Natural killer cell (primary cell): Measurements from ENCODE around the gene TLR10. TPM values are rescaled to one million over a fixed set of nuclear protein-coding genes. Genes with fewer than 3 reads are reported as not detected.
"Not testable (repeated sequence)": the region's sequence is repeated elsewhere in the genome, so short reads cannot be mapped to it uniquely, and the experiment has no call there.

Source experiments
- ATAC-seq, 3 donors: fragments of 150-1000 bp in 2 of 3; fragments of 200-7000 bp in 1 of 3; cut with Tn5 transposase; 1 replicate in 1 of 3; 2 replicates in 2 of 3; pipeline ENCODE4 v1.10.0; 2021; ENCODE audit warnings: mild to moderate bottlenecking in 2 of 3, moderate library complexity in 2 of 3
- DNase-seq, 2 donors: peaks; one replicate each; pipeline versions ENCODE4 v3.0.0 to v3.0.0-alpha.2; 2013 to 2021; ENCODE audit warnings: mixed read lengths in 1 of 2
- H3K27ac ChIP-seq: one replicate; pipeline ENCODE4 v1.5.1; 2013; ENCODE audit warnings: mild to moderate bottlenecking, low read length
- H3K27me3 ChIP-seq: one replicate; pipeline ENCODE4 v1.6.1; 2013; ENCODE audit warnings: low read length; ENCODE audit not compliant: control insufficient read depth, insufficient read depth
- H3K36me3 ChIP-seq: one replicate; pipeline ENCODE4 v1.6.1; 2013; ENCODE audit warnings: low read length; ENCODE audit not compliant: control insufficient read depth, insufficient read depth
- H3K4me1 ChIP-seq: one replicate; pipeline ENCODE4 v1.6.1; 2013; ENCODE audit warnings: low read length; ENCODE audit not compliant: control insufficient read depth, insufficient read depth
- H3K4me3 ChIP-seq: one replicate; pipeline ENCODE4 v1.5.1; 2013; ENCODE audit warnings: low read length
- H3K9me3 ChIP-seq: one replicate; pipeline ENCODE4 v1.6.1; 2013; ENCODE audit warnings: low read length; ENCODE audit not compliant: control insufficient read depth, insufficient read depth
- H3K27ac Mint-ChIP-seq, 2 donors: one replicate each; pipeline ENCODE4 v1.8.0; 2022; ENCODE audit warnings: mild to moderate bottlenecking in 2 of 2, mixed read lengths in 2 of 2, moderate library complexity in 1 of 2
- H3K27me3 Mint-ChIP-seq, 2 donors: one replicate each; pipeline ENCODE4 v1.8.0; 2022; ENCODE audit warnings: low read depth in 2 of 2, mixed read lengths in 2 of 2
- H3K36me3 Mint-ChIP-seq: one replicate; pipeline ENCODE4 v1.8.0; 2022; ENCODE audit warnings: mixed read lengths
- H3K4me1 Mint-ChIP-seq, 2 donors: one replicate each; pipeline ENCODE4 v1.8.0; 2022; ENCODE audit warnings: mixed read lengths in 2 of 2
- H3K4me3 Mint-ChIP-seq: one replicate; pipeline ENCODE4 v1.8.0; 2022; ENCODE audit warnings: mild to moderate bottlenecking, moderate library complexity, mixed read lengths
- H3K9me3 Mint-ChIP-seq, 2 donors: one replicate each; pipeline ENCODE4 v1.8.0; 2022; ENCODE audit warnings: mixed read lengths in 2 of 2
- WGBS: methylation state at CpG from one replicate; pipeline ENCODE4 v1.1.7; 2013; ENCODE audit warnings: missing lambda C conversion rate; ENCODE audit not compliant: insufficient coverage; 5-methylcytosine and 5-hydroxymethylcytosine counted together
- intact Hi-C: fragments of 100-400 bp; cut with micrococcal nuclease; formaldehyde crosslinking; loops from one replicate; pipeline ENCODE4 v1.14.2; 2022
- total RNA-seq, 4 donors: library from RNA; stranded (reverse); fragments of 120-200 nt in 1 of 4; gene quantifications; one replicate each; pipeline versions ENCODE4 v1.2.3 to v1.2.4, GENCODE V29; 2013 to 2022
- TF ChIP-seq, protein P1 (sequence below): fragments of 200-600 bp; IDR thresholded peaks from one replicate; pipeline ENCODE4 v1.8.0; 2022; ENCODE audit warnings: antibody characterized with exemption

Gene TLR10
- total RNA-seq, 3 donors from 2014 or later (not counting 1 experiment from before 2014, with no cell fraction given): 0.31 to 0.63 (median 0.59) TPM

- Histone ChIP-seq H3K4me3 (no peak overlapping the region), H3K9me3 (no peaks in the 10 kb centered on the region), H3K27me3 (no peaks in the 10 kb centered on the region), H3K27ac (no peak overlapping the region), H3K36me3 (no peaks in the 10 kb centered on the region), H3K4me1 (peaks cover 5% of the 10 kb centered on the region)
- ATAC-seq (no peak), DNase-seq (no peak)
- Mint-ChIP-seq H3K9me3 (no peaks in the 10 kb centered on the region), H3K4me1 (peaks cover 5% of the 10 kb centered on the region in 2 donors), H3K4me3 (no peak overlapping the region), H3K36me3 (no peaks in the 10 kb centered on the region), H3K27me3 (peaks cover 10 to 22% of the 10 kb centered on the region in 2 donors), H3K27ac (no peak overlapping the region)
- 83% methylated on average over 5 of the region's 5 CpGs for WGBS
- intact Hi-C loops: no loop called here
- TF ChIP-seq, protein P1, sequence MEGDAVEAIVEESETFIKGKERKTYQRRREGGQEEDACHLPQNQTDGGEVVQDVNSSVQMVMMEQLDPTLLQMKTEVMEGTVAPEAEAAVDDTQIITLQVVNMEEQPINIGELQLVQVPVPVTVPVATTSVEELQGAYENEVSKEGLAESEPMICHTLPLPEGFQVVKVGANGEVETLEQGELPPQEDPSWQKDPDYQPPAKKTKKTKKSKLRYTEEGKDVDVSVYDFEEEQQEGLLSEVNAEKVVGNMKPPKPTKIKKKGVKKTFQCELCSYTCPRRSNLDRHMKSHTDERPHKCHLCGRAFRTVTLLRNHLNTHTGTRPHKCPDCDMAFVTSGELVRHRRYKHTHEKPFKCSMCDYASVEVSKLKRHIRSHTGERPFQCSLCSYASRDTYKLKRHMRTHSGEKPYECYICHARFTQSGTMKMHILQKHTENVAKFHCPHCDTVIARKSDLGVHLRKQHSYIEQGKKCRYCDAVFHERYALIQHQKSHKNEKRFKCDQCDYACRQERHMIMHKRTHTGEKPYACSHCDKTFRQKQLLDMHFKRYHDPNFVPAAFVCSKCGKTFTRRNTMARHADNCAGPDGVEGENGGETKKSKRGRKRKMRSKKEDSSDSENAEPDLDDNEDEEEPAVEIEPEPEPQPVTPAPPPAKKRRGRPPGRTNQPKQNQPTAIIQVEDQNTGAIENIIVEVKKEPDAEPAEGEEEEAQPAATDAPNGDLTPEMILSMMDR: no peak
Measured at GRCh38 chr4:38779790-38780189, 3.0 kb downstream of the TLR10 start.

DNA sequence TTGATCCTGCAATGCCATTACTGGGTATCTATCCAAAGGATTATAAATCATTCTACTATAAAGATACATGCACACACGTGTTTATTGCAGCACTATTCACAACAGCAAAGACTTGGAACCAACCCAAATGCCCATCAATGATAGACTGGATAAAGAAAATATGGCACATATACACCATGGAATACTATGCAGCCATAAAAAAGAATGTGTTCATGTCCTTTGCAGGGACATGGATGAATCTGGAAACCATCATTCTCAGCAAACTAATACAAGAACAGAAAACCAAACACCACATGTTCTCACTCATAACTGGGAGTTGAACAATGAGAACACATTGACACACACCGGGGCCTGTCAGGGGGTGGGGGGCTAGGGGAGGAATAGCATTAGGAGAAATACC is 4.9 kb downstream of the TLR10 start:
- H3K4me1 Mint-ChIP-seq, H3K4me1 ChIP-seq, H3K9me3 Mint-ChIP-seq, H3K36me3 Mint-ChIP-seq, ATAC-seq, H3K9me3 ChIP-seq, H3K4me3 ChIP-seq, H3K4me3 Mint-ChIP-seq, DNase-seq, H3K27ac Mint-ChIP-seq, H3K36me3 ChIP-seq, intact Hi-C loops, H3K27me3 ChIP-seq, H3K27ac ChIP-seq: not testable (repeated sequence)
- H3K27me3 Mint-ChIP-seq: peaks cover 10 to 21% of the 10 kb centered on the region in 2 donors
- 83% methylated on average over 1 of the region's 2 CpGs for WGBS

GRCh38 chr4:38775326-38775725 is 7.5 kb downstream of the TLR10 start:
- no peaks in the 10 kb centered on the region for H3K36me3 ChIP-seq
- no peak overlapping the region for H3K27ac Mint-ChIP-seq
- no peak for DNase-seq

GRCh38 chr4:38774181-38774955 is 8.4 kb downstream of the TLR10 start:
- no peaks in the 10 kb centered on the region for H3K27me3 ChIP-seq
- no peaks in the 10 kb centered on the region for H3K36me3 Mint-ChIP-seq
- intact Hi-C loops: no loop called here
- no peak overlapping the region for H3K4me3 Mint-ChIP-seq
- H3K9me3 ChIP-seq: no peaks in the 10 kb centered on the region
- ATAC-seq (no peak), DNase-seq (no peak)
- TF ChIP-seq, protein P1: no peak
- no peaks in the 10 kb centered on the region for H3K4me1 Mint-ChIP-seq
- peaks cover 13 to 14% of the 10 kb centered on the region in 2 donors for H3K27me3 Mint-ChIP-seq
- no peak overlapping the region for H3K27ac ChIP-seq
- H3K36me3 ChIP-seq: no peaks in the 10 kb centered on the region
- peaks cover 0 to 2% of the 10 kb centered on the region in 2 donors for H3K9me3 Mint-ChIP-seq
- H3K4me3 ChIP-seq: no peak overlapping the region
- H3K27ac Mint-ChIP-seq: no peak overlapping the region
- 92% methylated on average over 6 of the region's 8 CpGs for WGBS
- H3K4me1 ChIP-seq: no peaks in the 10 kb centered on the region

More at GRCh38 chr4:38775326-38775725, 7.5 kb downstream of the TLR10 start:
- ATAC-seq: no peak
- TF ChIP-seq, protein P1: no peak
- 97% methylated on average over 2 of the region's 2 CpGs for WGBS
- H3K27ac ChIP-seq: no peak overlapping the region
- no peaks in the 10 kb centered on the region for H3K9me3 ChIP-seq
- H3K4me3 ChIP-seq: no peak overlapping the region
- H3K4me1 ChIP-seq: no peaks in the 10 kb centered on the region
- Mint-ChIP-seq H3K4me1 (no peaks in the 10 kb centered on the region), H3K27me3 (peaks cover 14 to 16% of the 10 kb centered on the region in 2 donors), H3K36me3 (no peaks in the 10 kb centered on the region), H3K4me3 (no peak overlapping the region), H3K9me3 (peaks cover 0 to 2% of the 10 kb centered on the region in 2 donors)
- intact Hi-C loops: no loop called here
- no peaks in the 10 kb centered on the region for H3K27me3 ChIP-seq

- H3K27ac ChIP-seq, H3K4me1 Mint-ChIP-seq, H3K36me3 Mint-ChIP-seq, ATAC-seq, H3K9me3 Mint-ChIP-seq, H3K4me3 ChIP-seq, H3K27me3 ChIP-seq, H3K4me1 ChIP-seq, H3K27ac Mint-ChIP-seq, H3K9me3 ChIP-seq, intact Hi-C loops, H3K36me3 ChIP-seq, H3K27me3 Mint-ChIP-seq, DNase-seq, H3K4me3 Mint-ChIP-seq: not testable (repeated sequence)
- WGBS: 100% methylated on average over 1 of the region's 2 CpGs
Measured at GRCh38 chr4:38770281-38770680, 12.5 kb downstream of the TLR10 start.
